GM12878 (cell line): Measurements from ENCODE around the gene MTTP. TPM values are rescaled to one million over a fixed set of nuclear protein-coding genes. Genes with fewer than 3 reads are reported as not detected.

ENCODE experiments used
- ATF7 ChIP-seq: fragments of 450-650 bp; IDR thresholded peaks from 2 replicates; pipeline ENCODE4 v1.6.1; 2016; ENCODE audit warnings: low read depth, mild to moderate bottlenecking
- BCL11A ChIP-seq: IDR thresholded peaks from 2 replicates; pipeline ENCODE4 v1.6.1; 2011; ENCODE audit warnings: low read depth, low read length
- CHD4 ChIP-seq: fragments of 200-600 bp; sonication (generic); IDR thresholded peaks from 2 replicates; pipeline ENCODE4 v1.6.1; 2016; ENCODE audit warnings: mild to moderate bottlenecking
- CREB1 ChIP-seq: IDR thresholded peaks from 2 replicates; pipeline ENCODE4 v1.6.1; 2012; ENCODE audit warnings: low read depth, mild to moderate bottlenecking, inconsistent platforms
- DPF2 ChIP-seq: fragments of 450-650 bp; IDR thresholded peaks from 2 replicates; pipeline ENCODE4 v1.6.1; 2017; ENCODE audit warnings: mild to moderate bottlenecking
- EGR1 ChIP-seq, 2 experiments: IDR thresholded peaks; 1 replicate in 1 of 2; 2 replicates in 1 of 2; pipeline ENCODE4 v1.6.1; 2011 to 2012; ENCODE audit warnings: low read depth in 2 of 2, low read length in 2 of 2, borderline replicate concordance in 1 of 2, mild to moderate bottlenecking in 1 of 2, moderate library complexity in 1 of 2
- EZH2 ChIP-seq: IDR thresholded peaks from 2 replicates; pipeline ENCODE4 v1.6.1; 2012; ENCODE audit warnings: low read depth, mild to moderate bottlenecking, control low read depth, inconsistent platforms, low read length, borderline replicate concordance; ENCODE audit not compliant: control insufficient read depth
- FOXK2 ChIP-seq: fragments of 450-650 bp; IDR thresholded peaks from 2 replicates; pipeline ENCODE4 v1.6.1; 2017; ENCODE audit warnings: mild to moderate bottlenecking, moderate library complexity
- IRF4 ChIP-seq: IDR thresholded peaks from 2 replicates; pipeline ENCODE4 v1.6.1; 2011; ENCODE audit warnings: low read depth, low read length
- MEF2A ChIP-seq: IDR thresholded peaks from 2 replicates; pipeline ENCODE4 v1.6.1; 2011; ENCODE audit warnings: low read depth, mild to moderate bottlenecking, low read length, moderate library complexity; ENCODE audit not compliant: insufficient read depth
- MEF2B ChIP-seq: fragments of 450-650 bp; IDR thresholded peaks from 2 replicates; pipeline ENCODE4 v1.6.1; 2018; ENCODE audit warnings: mild to moderate bottlenecking, moderate library complexity; ENCODE audit not compliant: partially characterized antibody, poor library complexity, severe bottlenecking
- MTA2 ChIP-seq: fragments of 450-650 bp; IDR thresholded peaks from 2 replicates; pipeline ENCODE4 v1.6.1; 2016; ENCODE audit warnings: low read depth, mild to moderate bottlenecking, moderate library complexity
- MYC ChIP-seq: IDR thresholded peaks from 2 replicates; pipeline ENCODE4 v1.6.1; 2011; ENCODE audit warnings: mild to moderate bottlenecking, low read length, moderate library complexity, inconsistent platforms; ENCODE audit not compliant: insufficient read depth, insufficient replicate concordance, insufficient read length, severe bottlenecking
- NBN ChIP-seq: fragments of 450-650 bp; IDR thresholded peaks from 2 replicates; pipeline ENCODE4 v1.6.1; 2016
- NR2C2 ChIP-seq: IDR thresholded peaks from 2 replicates; pipeline ENCODE4 v1.6.1; 2011; ENCODE audit warnings: borderline replicate concordance, low read depth; ENCODE audit not compliant: control insufficient read depth, insufficient read length
- RB1 ChIP-seq: fragments of 450-650 bp; formaldehyde crosslinking; IDR thresholded peaks from 2 replicates; pipeline ENCODE4 v1.6.1; 2017; ENCODE audit warnings: mild to moderate bottlenecking, borderline replicate concordance
- SUPT20H ChIP-seq: IDR thresholded peaks from 2 replicates; pipeline ENCODE4 v1.6.1; 2011; ENCODE audit warnings: low read depth, mild to moderate bottlenecking, low read length, moderate library complexity, borderline replicate concordance; ENCODE audit not compliant: control insufficient read depth
- TCF12 ChIP-seq: IDR thresholded peaks from 2 replicates; pipeline ENCODE4 v1.6.1; 2011; ENCODE audit warnings: low read depth, mild to moderate bottlenecking, low read length
- TCF3 ChIP-seq: IDR thresholded peaks from 2 replicates; pipeline ENCODE4 v1.6.1; 2012; ENCODE audit warnings: low read depth, mild to moderate bottlenecking, low read length, borderline replicate concordance; ENCODE audit not compliant: insufficient read depth
- WRNIP1 ChIP-seq: IDR thresholded peaks from 2 replicates; pipeline ENCODE4 v1.6.1; 2011; ENCODE audit warnings: low read depth, low read length, improper control_type of control experiment, borderline replicate concordance
- polyA plus RNA-seq, 11 experiments: library from polyadenylated mRNA; depleted of rRNA in 4 of 11; unstranded in 6 of 11; stranded (reverse) in 5 of 11; fragments of >200 nt; fragmentation: Nextera tagmentation in 4 of 11; fragmentation: Illumina TruSeq in 1 of 11; extraction: Ambion mirVana in 4 of 11; extraction: Trizol in 1 of 11; gene quantifications; 1 replicate in 1 of 11; 2 replicates in 10 of 11; pipeline versions ENCODE4 v1.2.1 to v1.2.3, GENCODE V29; 2011 to 2016; ENCODE audit warnings: inconsistent platforms in 2 of 11, missing spikeins in 2 of 11, low read depth in 1 of 11
- total RNA-seq, 4 experiments: library from RNA; depleted of rRNA in 3 of 4; stranded (reverse); fragments of >200 nt in 3 of 4; fragmentation: Illumina TruSeq in 1 of 4; extraction: Trizol in 1 of 4; gene quantifications; 2 replicates each; pipeline versions ENCODE4 v1.2.1 to v1.2.3, GENCODE V29; 2013 to 2021
- TF ChIP-seq, protein P1 (sequence below): fragments of 450-650 bp; IDR thresholded peaks from 2 replicates; pipeline ENCODE4 v1.6.1; 2016; ENCODE audit warnings: mild to moderate bottlenecking
- TF ChIP-seq, protein P2 (sequence below): fragments of 450-650 bp; IDR thresholded peaks from 2 replicates; pipeline ENCODE4 v1.6.1; 2018; ENCODE audit warnings: borderline replicate concordance, mild to moderate bottlenecking; ENCODE audit not compliant: partially characterized antibody
- TF ChIP-seq, protein P3 (sequence below): fragments of 450-650 bp; IDR thresholded peaks from 2 replicates; pipeline ENCODE4 v1.6.1; 2014; ENCODE audit warnings: mild to moderate bottlenecking

MTTP gene
- total and polyA plus RNA-seq, 10 of the 15 experiments (the other 5 are each of a cell fraction or from before 2014, with no cell fraction given) = 0.08 to 2.2 (median 0.21) TPM; not detected in 1

DNA sequence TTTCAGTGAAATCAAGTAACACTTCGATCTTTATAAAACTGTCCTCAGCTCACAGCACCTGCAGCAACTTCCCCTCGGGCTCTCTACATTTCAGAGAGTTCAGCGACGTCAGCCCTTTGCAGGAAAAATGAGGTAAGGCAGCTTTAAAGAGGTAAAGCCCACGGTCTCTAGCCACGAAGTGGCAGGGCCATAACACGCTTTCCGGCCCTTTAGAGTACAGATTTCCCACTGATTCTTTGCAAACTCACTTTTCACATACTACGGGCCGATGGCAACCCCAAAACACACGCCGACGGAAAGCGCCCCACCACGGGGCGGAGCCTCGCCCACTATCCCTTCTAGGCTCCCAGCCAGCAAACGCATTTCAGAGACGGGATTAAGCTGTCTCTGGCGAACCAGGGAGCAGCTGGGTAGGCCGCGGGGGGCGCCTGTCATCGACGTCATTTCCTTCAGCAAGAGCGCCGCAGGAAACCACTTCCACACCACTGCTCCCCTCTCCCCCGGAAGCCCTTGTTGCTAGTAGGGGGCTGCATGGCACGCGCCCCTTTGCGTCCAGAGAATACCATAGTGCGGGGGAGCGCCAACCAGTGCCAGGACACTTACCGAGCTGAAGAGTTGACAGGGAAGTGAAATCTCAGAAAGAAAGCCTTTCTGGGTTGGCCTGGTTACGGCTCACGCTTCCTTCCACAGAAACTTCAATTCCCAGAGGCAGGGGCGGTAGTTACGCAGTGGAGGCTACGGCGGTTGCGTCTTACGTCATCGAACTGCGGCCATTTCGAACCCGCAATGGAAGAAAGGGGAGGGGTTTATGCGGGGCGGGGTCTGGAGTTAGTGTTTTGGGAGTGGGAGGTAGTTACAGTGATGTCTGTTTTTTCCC lies 11.1 kb upstream of the MTTP start, which contains the start of gene TRMT10A (continued):
- no peak for TF ChIP-seq CHD4
- no peak for TF ChIP-seq FOXK2
- TF ChIP-seq ATF7 = peak; percentile 98
- TF ChIP-seq NBN = peak; percentile 94
- TF ChIP-seq MYC = peak; percentile 38
- peak; percentile 72 for TF ChIP-seq MTA2
- no peak for TF ChIP-seq NR2C2
- no peak for TF ChIP-seq SUPT20H
- TF ChIP-seq, protein P1, sequence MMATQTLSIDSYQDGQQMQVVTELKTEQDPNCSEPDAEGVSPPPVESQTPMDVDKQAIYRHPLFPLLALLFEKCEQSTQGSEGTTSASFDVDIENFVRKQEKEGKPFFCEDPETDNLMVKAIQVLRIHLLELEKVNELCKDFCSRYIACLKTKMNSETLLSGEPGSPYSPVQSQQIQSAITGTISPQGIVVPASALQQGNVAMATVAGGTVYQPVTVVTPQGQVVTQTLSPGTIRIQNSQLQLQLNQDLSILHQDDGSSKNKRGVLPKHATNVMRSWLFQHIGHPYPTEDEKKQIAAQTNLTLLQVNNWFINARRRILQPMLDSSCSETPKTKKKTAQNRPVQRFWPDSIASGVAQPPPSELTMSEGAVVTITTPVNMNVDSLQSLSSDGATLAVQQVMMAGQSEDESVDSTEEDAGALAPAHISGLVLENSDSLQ = peak; percentile 97
- TF ChIP-seq BCL11A = no peak
- TF ChIP-seq MEF2B = peak; percentile 65
- TF ChIP-seq DPF2 = peak; percentile 53
- TF ChIP-seq TCF12 = peak; percentile 58; the same call in 1 of the 2 replicates
- no peak for TF ChIP-seq RB1
- no peak; the same call in 1 of the 2 replicates for TF ChIP-seq IRF4
- TF ChIP-seq MEF2A = no peak
- TF ChIP-seq, protein P2, sequence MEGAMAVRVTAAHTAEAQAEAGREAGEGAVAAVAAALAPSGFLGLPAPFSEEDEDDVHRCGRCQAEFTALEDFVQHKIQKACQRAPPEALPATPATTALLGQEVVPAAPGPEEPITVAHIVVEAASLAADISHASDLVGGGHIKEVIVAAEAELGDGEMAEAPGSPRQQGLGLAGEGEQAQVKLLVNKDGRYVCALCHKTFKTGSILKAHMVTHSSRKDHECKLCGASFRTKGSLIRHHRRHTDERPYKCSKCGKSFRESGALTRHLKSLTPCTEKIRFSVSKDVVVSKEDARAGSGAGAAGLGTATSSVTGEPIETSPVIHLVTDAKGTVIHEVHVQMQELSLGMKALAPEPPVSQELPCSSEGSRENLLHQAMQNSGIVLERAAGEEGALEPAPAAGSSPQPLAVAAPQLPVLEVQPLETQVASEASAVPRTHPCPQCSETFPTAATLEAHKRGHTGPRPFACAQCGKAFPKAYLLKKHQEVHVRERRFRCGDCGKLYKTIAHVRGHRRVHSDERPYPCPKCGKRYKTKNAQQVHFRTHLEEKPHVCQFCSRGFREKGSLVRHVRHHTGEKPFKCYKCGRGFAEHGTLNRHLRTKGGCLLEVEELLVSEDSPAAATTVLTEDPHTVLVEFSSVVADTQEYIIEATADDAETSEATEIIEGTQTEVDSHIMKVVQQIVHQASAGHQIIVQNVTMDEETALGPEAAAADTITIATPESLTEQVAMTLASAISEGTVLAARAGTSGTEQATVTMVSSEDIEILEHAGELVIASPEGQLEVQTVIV = no peak
- no peak for TF ChIP-seq EZH2
- no peak for TF ChIP-seq WRNIP1
- TF ChIP-seq TCF3 = peak; percentile 73; the same call in 1 of the 2 replicates
- peak; percentile 39 to 76; a peak in 2 of 3 replicates for TF ChIP-seq EGR1 (IDR thresholded peaks at IDR 0.05; ENCODE audit: borderline replicate concordance in 1 of 2, low read depth in 2 of 2, low read length in 2 of 2)
- TF ChIP-seq, protein P3, sequence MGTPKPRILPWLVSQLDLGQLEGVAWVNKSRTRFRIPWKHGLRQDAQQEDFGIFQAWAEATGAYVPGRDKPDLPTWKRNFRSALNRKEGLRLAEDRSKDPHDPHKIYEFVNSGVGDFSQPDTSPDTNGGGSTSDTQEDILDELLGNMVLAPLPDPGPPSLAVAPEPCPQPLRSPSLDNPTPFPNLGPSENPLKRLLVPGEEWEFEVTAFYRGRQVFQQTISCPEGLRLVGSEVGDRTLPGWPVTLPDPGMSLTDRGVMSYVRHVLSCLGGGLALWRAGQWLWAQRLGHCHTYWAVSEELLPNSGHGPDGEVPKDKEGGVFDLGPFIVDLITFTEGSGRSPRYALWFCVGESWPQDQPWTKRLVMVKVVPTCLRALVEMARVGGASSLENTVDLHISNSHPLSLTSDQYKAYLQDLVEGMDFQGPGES = no peak
- peak; percentile 96 for TF ChIP-seq CREB1
